DMS 273 (cell line): Measurements from ENCODE around the gene PPP1R9A.

ENCODE experiments used
- DNase-seq: peaks from one replicate; lab custom pipeline; 2025; ENCODE audit not compliant: unreplicated experiment; lab: John Stamatoyannopoulos, UW

The PPP1R9A gene

GRCh38 chr7:95251966-95252365 is 344.6 kb downstream of the PPP1R9A start:
- DNase-seq = no peak

DNA sequence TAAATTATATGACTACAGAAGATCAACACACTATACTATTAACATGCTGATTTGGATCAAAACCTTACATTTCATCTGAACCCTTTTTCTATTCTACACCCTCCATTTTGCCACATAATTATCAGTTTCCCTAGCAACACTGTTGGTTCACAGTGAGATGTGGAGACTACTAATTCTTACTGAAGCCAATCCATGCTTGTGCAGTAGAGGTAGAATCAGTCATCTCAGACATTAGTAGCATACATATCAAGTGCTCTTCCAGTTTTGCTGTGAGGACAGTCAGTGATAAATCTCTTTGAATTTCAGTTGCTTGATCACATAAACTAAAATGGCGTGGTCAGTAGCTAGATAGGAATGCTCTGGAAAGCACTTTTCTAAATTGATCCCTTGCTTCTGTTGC is 346.6 kb downstream of the PPP1R9A start:
- DNase-seq = no peak

DNA sequence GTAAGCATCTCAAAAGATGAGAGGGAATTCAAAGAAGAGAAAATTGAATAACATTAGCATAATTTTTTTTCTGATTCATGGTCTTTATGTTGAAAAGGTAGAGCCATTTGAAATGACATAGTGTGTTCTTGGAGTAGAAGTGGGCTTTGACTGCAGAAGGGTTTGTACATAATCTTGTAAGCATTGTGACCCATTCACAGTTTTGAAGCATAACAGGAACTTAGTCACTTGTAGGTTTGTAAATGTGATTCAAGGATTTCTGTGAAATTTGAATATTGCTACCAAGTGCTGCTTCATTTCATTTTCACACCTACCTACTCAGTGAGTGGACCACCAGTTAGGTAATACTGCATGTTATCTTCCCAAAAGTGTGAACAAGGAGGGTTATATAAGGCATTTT is 348.3 kb downstream of the PPP1R9A start:
- no peak for DNase-seq

GRCh38 chr7:95261895-95262415 is 354.6 kb downstream of the PPP1R9A start:
- no peak for DNase-seq

GRCh38 chr7:95262875-95263274 is 355.5 kb downstream of the PPP1R9A start:
- no peak for DNase-seq

GRCh38 chr7:95263785-95264362 is 356.5 kb downstream of the PPP1R9A start:
- no peak for DNase-seq

DNA sequence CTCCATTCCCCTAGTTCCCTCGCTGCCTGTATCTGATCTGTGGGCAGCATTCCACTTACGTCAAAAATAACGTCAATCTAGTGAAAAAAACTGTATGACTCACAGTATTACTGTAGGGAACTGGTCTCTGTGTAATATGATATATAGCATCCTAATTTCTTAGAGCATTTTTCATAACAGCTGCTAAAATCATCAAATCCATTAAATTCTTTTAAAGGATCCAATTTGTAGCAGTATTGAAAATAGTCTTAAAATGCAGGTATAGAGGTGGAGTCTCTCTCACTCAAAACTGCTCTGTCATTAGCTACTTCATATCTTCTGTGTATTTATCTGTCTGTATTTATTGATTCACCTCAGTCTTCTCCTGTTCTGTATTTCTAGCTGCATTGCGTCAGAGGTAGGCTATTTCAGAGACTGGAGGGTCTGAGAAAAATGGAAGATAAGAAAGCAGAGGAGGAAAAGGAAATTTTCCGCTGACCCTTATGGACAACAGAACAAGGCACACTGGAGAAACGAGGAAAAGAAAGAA is 357.0 kb downstream of the PPP1R9A start:
- no peak for DNase-seq

GRCh38 chr7:95265634-95266033 is 358.2 kb downstream of the PPP1R9A start:
- no peak for DNase-seq

GRCh38 chr7:95267754-95268153 is 360.4 kb downstream of the PPP1R9A start:
- DNase-seq = no peak

DNA sequence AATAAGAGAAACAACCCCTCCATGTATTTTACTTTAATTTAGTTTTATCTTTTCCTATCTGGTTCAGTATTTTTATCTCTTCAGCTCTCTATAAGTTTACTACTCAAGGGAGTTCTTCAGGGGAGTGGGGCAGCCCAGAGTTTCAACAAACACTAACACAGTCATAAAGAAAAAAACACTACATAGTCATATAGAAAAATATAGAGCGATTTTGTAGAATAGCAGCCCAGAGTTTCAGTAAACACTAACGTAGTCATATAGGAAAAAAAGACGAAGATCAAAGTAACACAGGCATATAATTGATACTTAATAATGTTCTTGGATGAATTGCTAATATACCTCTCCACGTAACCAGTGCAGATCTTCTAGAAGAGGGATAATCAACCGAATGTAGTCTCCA is 362.2 kb downstream of the PPP1R9A start:
- DNase-seq = no peak

- DNase-seq = no peak
Observed at GRCh38 chr7:95276114-95276513, 368.7 kb downstream of the PPP1R9A start.

GRCh38 chr7:95279417-95279816 is 372.0 kb downstream of the PPP1R9A start:
- no peak for DNase-seq

DNA sequence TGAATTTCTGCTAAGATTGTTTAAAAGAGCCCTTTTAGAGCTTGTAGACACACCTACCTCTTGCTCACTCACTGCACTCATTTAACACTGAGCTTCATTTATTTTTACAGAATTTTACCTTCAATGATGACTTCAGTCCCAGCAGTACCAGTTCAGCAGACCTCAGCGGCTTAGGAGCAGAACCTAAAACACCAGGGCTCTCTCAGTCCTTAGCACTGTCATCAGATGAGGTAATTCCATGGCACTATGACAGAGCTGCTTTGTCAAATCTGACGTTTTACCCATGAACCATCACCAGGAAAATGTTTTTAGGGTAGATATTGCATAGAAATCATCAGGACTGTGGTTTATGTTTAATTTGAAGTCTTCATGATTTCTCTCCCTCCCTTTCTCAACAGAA is 378.7 kb downstream of the PPP1R9A start:
- DNase-seq = no peak

- DNase-seq = no peak
Observed at GRCh38 chr7:95290166-95290830, 382.9 kb downstream of the PPP1R9A start.

DNA sequence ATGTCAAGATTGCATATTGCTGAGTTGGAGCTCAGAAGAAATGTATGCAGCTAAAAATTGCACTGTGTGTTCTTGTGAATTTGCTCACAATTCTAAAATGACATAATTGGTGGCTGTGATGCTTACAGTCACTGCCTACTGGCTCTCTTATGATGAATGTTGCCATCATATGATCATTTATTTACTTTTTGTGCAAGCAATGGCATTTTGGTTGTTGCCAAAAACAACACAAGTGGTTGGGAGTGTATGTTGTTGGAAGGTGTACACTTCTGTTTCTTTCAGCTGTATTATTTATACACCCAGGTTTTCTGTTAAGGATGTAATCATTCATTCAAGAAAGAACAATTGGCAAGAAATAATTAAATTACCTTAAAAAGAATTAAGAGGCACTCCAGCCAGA is 388.0 kb downstream of the PPP1R9A start:
- DNase-seq = no peak

GRCh38 chr7:95296456-95296855 is 389.1 kb downstream of the PPP1R9A start:
- DNase-seq = no peak

GRCh38 chr7:95297041-95297440 is 389.6 kb downstream of the PPP1R9A start:
- no peak for DNase-seq

GRCh38 chr7:95298091-95298490 is 390.7 kb downstream of the PPP1R9A start:
- no peak for DNase-seq

- no peak for DNase-seq
Observed at GRCh38 chr7:95303013-95303905, 395.9 kb downstream of the PPP1R9A start.

DNA sequence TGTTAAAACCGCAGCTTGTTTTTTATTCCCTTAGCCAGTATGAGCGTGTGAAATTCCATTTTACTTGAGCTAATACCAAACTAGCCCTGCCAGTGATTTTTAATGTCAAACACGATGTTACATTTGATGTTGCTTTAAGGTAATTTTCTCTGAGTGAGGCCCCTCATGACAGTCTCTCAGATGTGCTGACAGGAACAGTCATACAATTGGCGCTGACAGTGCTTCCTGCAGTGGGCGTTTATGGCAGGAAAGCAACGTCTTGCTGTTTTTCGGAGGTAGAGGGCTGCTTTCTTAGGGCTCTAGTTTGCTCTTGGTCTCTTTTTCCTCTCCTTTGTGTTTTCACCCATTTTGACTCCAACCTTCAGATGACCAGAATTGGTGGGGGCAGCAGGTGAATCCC is 397.6 kb downstream of the PPP1R9A start:
- no peak for DNase-seq

DNA sequence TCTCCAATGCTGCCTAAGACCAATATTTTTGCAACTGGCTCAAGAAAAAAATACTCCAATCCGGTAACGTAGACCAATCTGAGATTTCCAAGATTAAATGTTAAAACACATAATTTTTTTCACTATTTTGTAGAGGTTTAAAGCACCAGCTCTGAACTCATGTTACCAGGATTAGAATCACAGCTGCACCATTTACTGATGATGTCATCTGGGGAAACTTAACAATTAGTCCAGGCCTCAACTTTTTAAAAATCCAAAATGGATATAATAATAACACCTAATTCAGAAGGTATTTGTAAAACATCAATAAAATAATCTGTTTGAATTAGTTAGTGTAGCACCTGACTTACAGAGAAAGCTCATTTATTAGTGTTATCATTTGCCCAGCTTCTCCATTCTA is 402.6 kb downstream of the PPP1R9A start:
- no peak for DNase-seq

DNA sequence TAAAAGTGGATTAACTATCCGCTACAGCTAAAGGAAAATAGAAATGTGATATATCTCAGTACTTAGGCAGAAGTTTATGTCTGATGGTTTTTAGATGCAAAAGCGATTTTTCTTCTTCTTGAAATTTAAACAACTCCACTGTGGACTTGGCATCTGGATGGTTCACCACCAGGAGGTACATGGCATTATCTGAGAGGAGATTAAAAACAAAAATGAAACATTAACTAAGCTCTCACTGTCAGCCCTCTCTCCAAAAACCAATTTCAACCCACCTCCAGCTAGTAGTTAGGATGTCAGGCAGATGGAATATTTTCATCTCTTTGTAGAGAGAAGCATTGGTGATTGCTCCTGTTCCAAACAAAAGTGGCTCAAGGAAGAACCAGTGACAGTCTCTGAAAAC is 404.0 kb downstream of the PPP1R9A start:
- DNase-seq = no peak
